ENCODE results near the gene KLHDC7A.
A peak's percentile ranks its signal among the peaks of the same experiment; 100 is the strongest.
"Not testable (repeated sequence)": the region's sequence is repeated elsewhere in the genome, so short reads cannot be mapped to it uniquely, and the experiment has no call there.

Gene KLHDC7A

GRCh38 chr1:18480315-18481189 lies at the start of gene KLHDC7A:
TSS of gene KLHDC7A (plus strand) at chr1:18480930. CDS start at chr1:18480982, 52 bp downstream.
- peak; percentile 53 for DNase-seq

- no peak for DNase-seq
Measured at GRCh38 chr1:18434041-18434440, 46.7 kb upstream of the KLHDC7A start.

- no peak for DNase-seq
Measured at GRCh38 chr1:18440385-18441226, 40.1 kb upstream of the KLHDC7A start.

GRCh38 chr1:18443587-18444520 lies 36.9 kb upstream of the KLHDC7A start:
- DNase-seq, result no peak

- no peak for DNase-seq
Measured at GRCh38 chr1:18444563-18444962, 36.2 kb upstream of the KLHDC7A start.

GRCh38 chr1:18446751-18447150 lies 34.0 kb upstream of the KLHDC7A start:
- no peak for DNase-seq

- DNase-seq, result no peak
Measured at GRCh38 chr1:18447509-18448220, 33.1 kb upstream of the KLHDC7A start.

- no peak for DNase-seq
Measured at GRCh38 chr1:18448889-18449288, 31.8 kb upstream of the KLHDC7A start.

GRCh38 chr1:18452550-18452949 lies 28.2 kb upstream of the KLHDC7A start:
- DNase-seq, result no peak

GRCh38 chr1:18458133-18459092 lies 22.3 kb upstream of the KLHDC7A start:
- no peak for DNase-seq

- no peak for DNase-seq
Measured at GRCh38 chr1:18461656-18462055, 19.1 kb upstream of the KLHDC7A start.

- DNase-seq, result not testable (repeated sequence)
Measured at GRCh38 chr1:18462517-18462916, 18.2 kb upstream of the KLHDC7A start.

- DNase-seq, result no peak
Measured at GRCh38 chr1:18463063-18463462, 17.7 kb upstream of the KLHDC7A start.

- no peak for DNase-seq
Measured at GRCh38 chr1:18463984-18464664, 16.6 kb upstream of the KLHDC7A start.

GRCh38 chr1:18464665-18465050 lies 16.1 kb upstream of the KLHDC7A start:
- DNase-seq, result no peak

GRCh38 chr1:18466676-18467075 lies 14.1 kb upstream of the KLHDC7A start:
- DNase-seq, result no peak

- DNase-seq, result no peak
Measured at GRCh38 chr1:18468570-18468969, 12.2 kb upstream of the KLHDC7A start.

GRCh38 chr1:18469514-18469913 lies 11.2 kb upstream of the KLHDC7A start:
- DNase-seq, result no peak

GRCh38 chr1:18470671-18471355 lies 9.9 kb upstream of the KLHDC7A start:
- no peak for DNase-seq
